Brain pericyte (primary cell): Measurements from ENCODE around the gene WDR82.

ENCODE experiments used
- DNase-seq: peaks from one replicate; pipeline ENCODE4 v3.0.0-alpha.2; 2012; ENCODE audit warnings: low read depth, low spot score

WDR82 gene

GRCh38 chr3:52223449-52224408, 54.7 kb downstream of the WDR82 start:
- DNase-seq, result no peak

- DNase-seq, result no peak
Measured at GRCh38 chr3:52222319-52223221, 55.9 kb downstream of the WDR82 start.

- no peak for DNase-seq
Measured at GRCh38 chr3:52221563-52222318, 56.7 kb downstream of the WDR82 start.

GRCh38 chr3:52221141-52221562, 57.3 kb downstream of the WDR82 start:
- no peak for DNase-seq

GRCh38 chr3:52220380-52221026, 57.9 kb downstream of the WDR82 start:
- DNase-seq, result no peak

GRCh38 chr3:52218937-52219650, 59.4 kb downstream of the WDR82 start:
- no peak for DNase-seq

GRCh38 chr3:52218454-52218853, 60.0 kb downstream of the WDR82 start:
- no peak for DNase-seq

- DNase-seq, result no peak
Measured at GRCh38 chr3:52218026-52218425, 60.4 kb downstream of the WDR82 start.

GRCh38 chr3:52217409-52217805, 61.0 kb downstream of the WDR82 start:
- no peak for DNase-seq

- DNase-seq, result no peak
Measured at GRCh38 chr3:52216585-52217408, 61.7 kb downstream of the WDR82 start.

- no peak for DNase-seq
Measured at GRCh38 chr3:52215351-52215750, 63.1 kb downstream of the WDR82 start.

GRCh38 chr3:52213901-52214300, 64.5 kb downstream of the WDR82 start:
- DNase-seq, result no peak

GRCh38 chr3:52213005-52213404, 65.4 kb downstream of the WDR82 start:
- no peak for DNase-seq

GRCh38 chr3:52211268-52211891, 67.1 kb downstream of the WDR82 start:
- no peak for DNase-seq

GRCh38 chr3:52210550-52211046, 67.9 kb downstream of the WDR82 start:
- DNase-seq, result no peak

GRCh38 chr3:52210037-52210436, 68.4 kb downstream of the WDR82 start:
- DNase-seq, result no peak

- no peak for DNase-seq
Measured at GRCh38 chr3:52208556-52208955, 69.9 kb downstream of the WDR82 start.

- DNase-seq, result no peak
Measured at GRCh38 chr3:52205727-52206372, 72.6 kb downstream of the WDR82 start.
